Right renal cortex interstitium (tissue), 3 donors: Measurements from ENCODE around the gene DUSP9. TPM values are rescaled to one million over a fixed set of nuclear protein-coding genes. Genes with fewer than 3 reads are reported as not detected.
"Not testable (repeated sequence)": the region's sequence is repeated elsewhere in the genome, so short reads cannot be mapped to it uniquely, and the experiment has no call there.

Source experiments
- DNase-seq, 3 donors: peaks; one replicate each; pipeline ENCODE4 v3.0.0-alpha.2; 2013; ENCODE audit warnings: low read depth in 3 of 3, low spot score in 2 of 3
- polyA plus RNA-seq, 3 donors: library from polyadenylated mRNA; unstranded; fragments of 120-200 nt; gene quantifications; one replicate each; pipeline ENCODE4 v1.2.1, GENCODE V29; 2013; ENCODE audit not compliant: insufficient read length in 3 of 3

The DUSP9 gene
- polyA plus RNA-seq, 3 donors, result 37.8 to 46.1 (median 41.7) TPM

DNA sequence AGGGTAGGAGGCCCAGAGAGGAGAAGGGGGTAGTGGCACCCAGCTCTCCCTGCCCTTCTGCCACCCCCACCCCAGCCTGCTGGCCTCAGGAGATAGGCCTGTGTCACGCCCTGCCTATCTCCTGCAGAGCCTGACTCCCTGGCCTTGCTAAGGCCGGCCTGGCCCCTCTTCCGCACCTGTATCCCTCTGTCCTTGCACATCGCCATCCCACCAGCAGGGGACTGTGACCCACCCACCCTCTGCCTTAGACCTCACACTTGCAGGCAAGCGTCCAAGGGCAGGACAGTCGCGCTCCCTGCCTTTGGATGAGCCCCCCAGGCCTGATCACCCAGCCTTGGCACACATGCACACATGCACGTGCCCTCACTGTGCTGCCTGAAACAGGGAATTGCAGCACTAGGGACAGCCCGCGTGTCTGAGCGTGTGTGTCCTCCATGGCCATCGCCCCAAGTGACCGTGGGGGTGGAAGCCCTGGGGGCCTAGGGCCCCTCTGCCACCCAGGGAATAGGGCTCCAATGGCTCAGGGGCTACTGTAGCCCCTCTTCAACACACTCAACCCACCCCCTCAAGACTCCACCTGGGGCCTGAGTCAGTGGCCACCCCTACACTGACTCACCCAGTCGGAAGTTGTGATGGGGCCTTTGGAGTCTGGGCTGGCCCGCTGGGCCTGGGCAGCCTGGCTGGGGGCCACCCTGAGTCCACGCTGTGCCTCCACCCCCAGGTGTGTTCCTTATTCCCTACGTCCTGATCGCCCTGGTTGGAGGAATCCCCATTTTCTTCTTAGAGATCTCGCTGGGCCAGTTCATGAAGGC is 42.9 kb downstream of the DUSP9 start:
- no peak for DNase-seq

DNA sequence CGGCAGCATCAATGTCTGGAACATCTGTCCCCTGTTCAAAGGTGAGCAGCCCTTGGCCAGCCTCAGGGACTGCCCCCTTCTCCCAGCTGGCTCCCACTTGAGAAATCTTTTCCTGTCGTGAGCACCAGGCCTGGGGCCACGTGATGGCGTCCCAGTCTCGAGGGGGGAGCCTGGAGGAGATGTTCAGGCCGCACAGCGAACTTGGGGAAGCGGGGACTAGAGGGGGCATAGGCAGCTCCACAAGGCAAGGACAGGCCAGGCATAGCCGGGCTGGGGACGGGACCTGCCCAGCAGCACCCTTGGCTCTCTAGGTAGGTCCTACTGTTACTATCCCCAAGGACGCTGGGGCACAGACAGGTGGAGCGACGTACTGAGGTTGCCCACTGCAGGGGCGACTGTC is 43.5 kb downstream of the DUSP9 start:
- no peak for DNase-seq

DNA sequence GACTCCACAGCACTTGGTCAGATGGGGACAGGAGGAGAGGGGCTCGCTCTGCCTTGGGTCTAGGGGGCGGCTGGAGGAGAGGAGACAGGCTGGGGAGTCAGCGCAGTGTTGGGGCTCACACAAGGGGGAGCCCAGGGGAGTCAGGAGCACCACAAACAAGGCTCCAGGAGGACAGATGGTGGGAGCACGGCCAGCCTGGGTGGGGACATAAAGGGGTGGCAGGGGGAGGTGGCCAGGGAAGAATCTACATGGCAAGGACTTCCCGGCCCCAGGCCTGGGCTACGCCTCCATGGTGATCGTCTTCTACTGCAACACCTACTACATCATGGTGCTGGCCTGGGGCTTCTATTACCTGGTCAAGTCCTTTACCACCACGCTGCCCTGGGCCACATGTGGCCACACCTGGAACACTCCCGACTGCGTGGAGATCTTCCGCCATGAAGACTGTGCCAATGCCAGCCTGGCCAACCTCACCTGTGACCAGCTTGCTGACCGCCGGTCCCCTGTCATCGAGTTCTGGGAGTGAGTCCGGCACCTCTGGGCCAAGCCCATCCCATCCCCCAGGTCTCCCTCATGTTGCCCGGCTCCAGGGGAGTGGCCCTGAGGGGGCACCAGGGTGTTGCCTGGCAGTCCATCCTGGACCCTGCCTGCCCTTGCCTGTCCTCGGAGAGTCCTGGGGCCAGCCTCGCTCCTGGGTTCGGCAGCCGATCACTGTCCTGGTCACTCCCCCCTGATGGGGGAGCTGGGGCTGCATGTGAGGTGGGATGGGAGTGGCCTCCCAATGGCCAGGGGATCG is 44.2 kb downstream of the DUSP9 start:
- not testable (repeated sequence) for DNase-seq

GRCh38 chrX:153692003-153692402 is 45.0 kb downstream of the DUSP9 start:
- DNase-seq, result no peak

DNA sequence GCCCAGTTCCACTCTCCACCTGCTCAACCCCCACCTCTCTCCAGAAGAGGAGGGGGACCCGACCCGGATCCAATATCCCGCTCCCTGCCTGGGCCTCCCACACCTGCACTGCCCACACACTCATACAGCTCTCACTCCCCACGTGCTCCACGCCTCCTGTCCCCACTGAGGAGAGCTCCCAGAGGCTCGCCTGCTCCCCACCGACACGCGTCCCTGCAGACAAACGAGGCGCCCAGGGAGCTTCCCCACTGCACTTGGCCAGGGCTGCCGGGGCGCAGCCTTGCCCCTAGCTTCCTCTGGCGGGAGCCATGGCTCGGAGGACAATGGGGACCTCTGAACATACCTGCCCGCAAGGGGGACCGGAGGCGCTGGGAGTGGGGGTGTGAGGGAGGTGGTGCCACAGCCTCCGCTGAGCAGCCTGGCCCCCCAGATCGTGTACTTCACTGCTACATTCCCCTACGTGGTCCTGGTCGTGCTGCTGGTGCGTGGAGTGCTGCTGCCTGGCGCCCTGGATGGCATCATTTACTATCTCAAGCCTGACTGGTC is 45.7 kb downstream of the DUSP9 start:
- DNase-seq, result no peak

DNA sequence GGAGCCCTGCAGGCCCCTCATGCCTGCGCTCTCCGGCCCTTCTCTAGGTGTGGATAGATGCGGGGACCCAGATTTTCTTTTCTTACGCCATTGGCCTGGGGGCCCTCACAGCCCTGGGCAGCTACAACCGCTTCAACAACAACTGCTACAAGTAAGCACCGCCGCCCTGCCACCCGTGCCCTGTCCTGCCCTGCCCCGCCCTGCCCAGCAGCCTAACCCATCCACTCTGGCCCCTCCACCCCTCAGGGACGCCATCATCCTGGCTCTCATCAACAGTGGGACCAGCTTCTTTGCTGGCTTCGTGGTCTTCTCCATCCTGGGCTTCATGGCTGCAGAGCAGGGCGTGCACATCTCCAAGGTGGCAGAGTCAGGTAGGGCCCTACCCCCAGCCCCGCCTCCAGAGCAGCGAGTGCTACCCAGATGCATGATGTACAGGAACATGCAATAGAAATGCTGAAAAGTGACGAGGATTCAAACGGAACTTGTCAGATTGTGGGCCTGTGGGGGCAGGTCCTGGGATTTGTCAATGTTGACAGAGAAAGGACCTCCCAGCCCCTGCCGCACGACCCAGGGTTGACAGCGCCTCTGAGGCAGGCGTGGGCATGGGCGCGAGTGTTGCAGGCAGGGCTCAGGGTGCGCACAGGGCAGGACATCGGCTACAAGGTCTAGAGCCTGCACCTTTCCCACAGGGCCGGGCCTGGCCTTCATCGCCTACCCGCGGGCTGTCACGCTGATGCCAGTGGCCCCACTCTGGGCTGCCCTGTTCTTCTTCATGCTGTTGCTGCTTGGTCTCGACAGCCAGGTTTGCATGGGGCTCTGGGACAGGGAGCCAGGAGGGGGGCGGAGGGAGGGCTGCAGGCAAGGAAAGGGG is 46.4 kb downstream of the DUSP9 start:
- DNase-seq, result no peak

DNA sequence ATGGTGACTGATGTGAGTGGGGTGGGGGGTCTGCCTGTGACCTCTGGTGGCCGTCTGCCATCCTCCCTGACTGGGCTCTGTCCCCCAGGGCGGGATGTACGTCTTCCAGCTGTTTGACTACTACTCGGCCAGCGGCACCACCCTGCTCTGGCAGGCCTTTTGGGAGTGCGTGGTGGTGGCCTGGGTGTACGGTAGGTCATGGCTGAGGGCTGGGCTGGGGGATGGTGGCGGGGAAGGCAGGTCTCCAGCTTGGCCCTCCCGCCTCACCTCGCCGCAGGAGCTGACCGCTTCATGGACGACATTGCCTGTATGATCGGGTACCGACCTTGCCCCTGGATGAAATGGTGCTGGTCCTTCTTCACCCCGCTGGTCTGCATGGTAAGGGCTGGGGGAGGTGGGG is 47.3 kb downstream of the DUSP9 start:
- not testable (repeated sequence) for DNase-seq

DNA sequence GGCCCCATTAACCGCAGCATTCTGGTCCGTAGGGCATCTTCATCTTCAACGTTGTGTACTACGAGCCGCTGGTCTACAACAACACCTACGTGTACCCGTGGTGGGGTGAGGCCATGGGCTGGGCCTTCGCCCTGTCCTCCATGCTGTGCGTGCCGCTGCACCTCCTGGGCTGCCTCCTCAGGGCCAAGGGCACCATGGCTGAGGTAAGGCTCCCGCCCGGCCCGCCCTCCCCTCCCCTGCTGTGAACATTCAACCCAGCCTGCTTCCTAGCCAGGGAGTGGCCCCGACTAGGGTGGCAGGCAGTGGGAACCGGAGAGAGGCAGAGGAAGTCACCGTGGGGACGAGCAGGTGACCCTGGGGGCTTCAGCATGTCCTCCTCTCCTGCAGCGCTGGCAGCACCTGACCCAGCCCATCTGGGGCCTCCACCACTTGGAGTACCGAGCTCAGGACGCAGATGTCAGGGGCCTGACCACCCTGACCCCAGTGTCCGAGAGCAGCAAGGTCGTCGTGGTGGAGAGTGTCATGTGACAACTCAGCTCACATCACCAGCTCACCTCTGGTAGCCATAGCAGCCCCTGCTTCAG is 47.8 kb downstream of the DUSP9 start:
- no peak for DNase-seq

DNA sequence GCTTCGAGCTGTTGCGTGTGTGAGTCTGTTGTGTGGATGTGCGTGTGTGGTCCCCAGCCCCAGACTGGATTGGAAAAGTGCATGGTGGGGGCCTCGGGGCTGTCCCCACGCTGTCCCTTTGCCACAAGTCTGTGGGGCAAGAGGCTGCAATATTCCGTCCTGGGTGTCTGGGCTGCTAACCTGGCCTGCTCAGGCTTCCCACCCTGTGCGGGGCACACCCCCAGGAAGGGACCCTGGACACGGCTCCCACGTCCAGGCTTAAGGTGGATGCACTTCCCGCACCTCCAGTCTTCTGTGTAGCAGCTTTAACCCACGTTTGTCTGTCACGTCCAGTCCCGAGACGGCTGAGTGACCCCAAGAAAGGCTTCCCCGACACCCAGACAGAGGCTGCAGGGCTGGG is 49.1 kb downstream of the DUSP9 start:
- DNase-seq, result no peak

- DNase-seq, result not testable (repeated sequence)
Observed at GRCh38 chrX:153696538-153696937, 49.5 kb downstream of the DUSP9 start.

GRCh38 chrX:153696986-153697722 is 50.2 kb downstream of the DUSP9 start:
- not testable (repeated sequence) for DNase-seq

GRCh38 chrX:153697924-153698865 is 51.2 kb downstream of the DUSP9 start:
- DNase-seq, result no peak

DNA sequence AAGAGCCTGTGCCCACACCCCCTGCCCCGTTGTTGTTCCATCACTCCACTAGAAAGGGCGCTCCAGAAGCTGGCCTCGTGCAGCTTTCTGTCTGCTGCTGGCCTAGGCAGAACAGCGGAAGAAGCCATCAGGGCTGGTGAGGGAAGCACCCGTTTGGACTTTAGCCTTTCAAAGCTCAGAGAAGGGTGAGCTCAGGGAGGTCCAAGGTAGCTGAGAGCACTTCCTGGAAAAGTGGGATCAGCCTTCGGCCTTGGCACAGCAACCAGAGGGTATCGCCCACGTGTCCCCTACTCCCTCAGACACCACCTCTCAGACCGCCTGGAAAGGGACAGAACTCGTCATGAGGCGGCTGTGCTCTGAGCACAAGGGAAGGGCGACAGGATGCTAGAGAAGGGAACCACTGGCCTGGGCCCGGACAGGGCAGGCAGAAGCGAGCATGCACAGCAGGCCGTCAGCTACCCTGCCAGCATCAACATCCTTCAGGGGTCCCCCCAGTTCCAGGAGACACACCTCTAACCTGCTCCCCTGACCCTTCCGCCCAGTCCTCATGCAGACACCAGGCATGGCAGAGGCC is 52.3 kb downstream of the DUSP9 start:
- not testable (repeated sequence) for DNase-seq

- not testable (repeated sequence) for DNase-seq
Observed at GRCh38 chrX:153699784-153700371, 52.9 kb downstream of the DUSP9 start.

DNA sequence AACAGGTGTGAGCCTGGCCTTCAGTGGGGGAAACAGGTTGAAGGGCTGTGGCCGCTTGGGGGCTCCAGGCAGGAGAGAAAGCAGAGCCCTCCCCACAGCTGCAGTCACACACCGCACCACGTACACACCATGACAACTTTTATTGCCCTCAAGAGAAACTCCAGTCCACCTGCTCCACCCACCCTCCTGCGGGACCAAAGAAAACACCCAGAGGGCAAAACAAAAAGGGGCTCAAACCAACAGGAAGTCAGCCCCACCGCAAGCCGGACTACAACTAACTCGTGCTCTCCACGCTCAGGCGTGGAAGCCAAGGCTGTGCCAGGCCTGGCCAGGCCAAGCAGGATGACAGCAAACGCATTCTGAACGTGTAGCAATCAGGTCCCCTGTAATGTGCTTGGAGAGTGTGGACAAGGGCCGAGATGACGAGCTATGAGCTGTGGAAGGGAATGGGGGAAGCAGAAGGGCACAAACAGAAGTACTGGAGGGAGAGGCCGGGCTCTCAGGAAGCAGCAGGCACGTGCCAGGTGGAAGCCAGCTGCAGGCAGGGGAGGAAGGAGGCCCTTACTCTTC is 53.5 kb downstream of the DUSP9 start:
- DNase-seq, result no peak
